ENCODE measurements around the gene TMCO4. TPM values are rescaled to one million over a fixed set of nuclear protein-coding genes. Genes with fewer than 3 reads are reported as not detected.

TMCO4 gene
- total and polyA plus RNA-seq, 2 of the 4 experiments (the other 2 are of a cell fraction) = 7.3 to 8.6 TPM

GRCh38 chr1:19658186-19658585, 141.5 kb downstream of the TMCO4 start:
- Histone ChIP-seq H3K27ac (ENCODE audit: insufficient read depth, low read length) (no peak overlapping the region), H3K23ac (ENCODE audit: low read depth, low read length) (no peak overlapping the region), H2AK5ac (ENCODE audit: low read depth, low read length) (no peak overlapping the region), H4K5ac (ENCODE audit: low read depth, low read length) (no peak overlapping the region), H2AFZ (replicated peaks; ENCODE audit: low read length, poor library complexity) (no peak overlapping the region), H2BK15ac (ENCODE audit: low read depth, low read length) (no peak overlapping the region), H2BK120ac (ENCODE audit: low read depth, low read length) (no peak overlapping the region), H2BK20ac (ENCODE audit: low read depth, low read length) (no peak overlapping the region), H3K4ac (ENCODE audit: low read depth, low read length) (no peak overlapping the region), H3K27me3 (ENCODE audit: control insufficient read depth, insufficient read depth, low read length) (peaks cover 6% of the 10 kb centered on the region), H3K36me3 (ENCODE audit: control insufficient read depth, insufficient read depth, low read length) (peaks cover 23% of the 10 kb centered on the region; the same call in 1 of the 2 replicates), H2BK5ac (ENCODE audit: low read depth, low read length, poor library complexity, severe bottlenecking) (no peak overlapping the region), H3K79me1 (ENCODE audit: low read depth in 1 of 2, low read length in 2 of 2) (peaks cover 0 to 16% of the 10 kb centered on the region in 2 experiments; a peak in 1 of 4 replicates), H4K20me1 (ENCODE audit: insufficient read depth, low read length) (peaks cover 30% of the 10 kb centered on the region), H3K9me1 (ENCODE audit: insufficient read depth, low read length) (peaks cover 6% of the 10 kb centered on the region), H4K8ac (ENCODE audit: low read depth in 2 of 2, low read length in 2 of 2) (no peak overlapping the region), H2AK9ac (replicated peaks; ENCODE audit: low read depth, low read length, poor library complexity) (no peak overlapping the region), H3K4me2 (ENCODE audit: low read depth, low read length) (no peak overlapping the region), H3K9ac (ENCODE audit: low read depth, low read length) (no peak overlapping the region), H3K4me1 (ENCODE audit: control insufficient read depth, insufficient read depth, low read length) (peaks cover 1% of the 10 kb centered on the region; the same call in 1 of the 2 replicates), H3K56ac (ENCODE audit: extremely low read depth, insufficient read depth, low read length) (no peak overlapping the region), H4K91ac (ENCODE audit: insufficient read depth, low read depth, low read length) (no peak overlapping the region), H3K18ac (ENCODE audit: low read depth, low read length) (no peak overlapping the region), H3K14ac (replicated peaks; ENCODE audit: low read depth, low read length) (no peak overlapping the region), H3K9me3 (ENCODE audit: control insufficient read depth, insufficient read depth, low read length) (no peaks in the 10 kb centered on the region), H3K4me3 (ENCODE audit: insufficient read depth, low read depth, low read length) (no peak overlapping the region)
- dilution Hi-C loops (cut with HindIII; ENCODE audit: low sequenced_read_pairs, unreplicated experiment) (no loop called here), intact Hi-C loops (cut with micrococcal nuclease) (no loop called here), in situ Hi-C loops (cut with MboI; ENCODE audit: low sequenced_read_pairs) (no loop called here)
- ChIA-PET CTCF (no interaction called here), POLR2A (ENCODE audit: unreplicated experiment) (no interaction called here)
- no TSS peak for BruUV-seq (replicated peaks)
- WGBS, 2 experiments (ENCODE audit: extremely low coverage in 2 of 2, insufficient read length in 1 of 2) = 100% methylated on average over 5 of the region's 13 CpGs; no CpG with 5 or more reads in 1 of the 2 experiments
- TF ChIP-seq SMC3 (IDR thresholded peaks at IDR 0.05; ENCODE audit: low read depth, low read length) (no peak), MAFK (IDR thresholded peaks at IDR 0.05; ENCODE audit: low read depth, low read length) (no peak), NFE2L2 (IDR thresholded peaks at IDR 0.05; ENCODE audit: low read depth, low read length) (no peak), MXI1 (IDR thresholded peaks at IDR 0.05; ENCODE audit: borderline replicate concordance, low read depth, low read length) (no peak), RCOR1 (IDR thresholded peaks at IDR 0.05; ENCODE audit: insufficient replicate concordance, low read length) (no peak), BHLHE40 (IDR thresholded peaks at IDR 0.05; ENCODE audit: low read depth, low read length) (no peak), MAZ (IDR thresholded peaks at IDR 0.05; ENCODE audit: borderline replicate concordance, low read depth, low read length) (no peak), RFX5 (IDR thresholded peaks at IDR 0.05; ENCODE audit: low read depth, low read length) (no peak), CHD1 (IDR thresholded peaks at IDR 0.05; ENCODE audit: low read depth, low read length) (no peak), FOS (IDR thresholded peaks at IDR 0.05; ENCODE audit: low read depth, low read length) (no peak), POLR2A (IDR thresholded peaks at IDR 0.05; ENCODE audit: low read depth, low read length) (no peak), CEBPB (IDR thresholded peaks at IDR 0.05; ENCODE audit: low read depth, low read length) (no peak)
- TF ChIP-seq, protein P1, sequence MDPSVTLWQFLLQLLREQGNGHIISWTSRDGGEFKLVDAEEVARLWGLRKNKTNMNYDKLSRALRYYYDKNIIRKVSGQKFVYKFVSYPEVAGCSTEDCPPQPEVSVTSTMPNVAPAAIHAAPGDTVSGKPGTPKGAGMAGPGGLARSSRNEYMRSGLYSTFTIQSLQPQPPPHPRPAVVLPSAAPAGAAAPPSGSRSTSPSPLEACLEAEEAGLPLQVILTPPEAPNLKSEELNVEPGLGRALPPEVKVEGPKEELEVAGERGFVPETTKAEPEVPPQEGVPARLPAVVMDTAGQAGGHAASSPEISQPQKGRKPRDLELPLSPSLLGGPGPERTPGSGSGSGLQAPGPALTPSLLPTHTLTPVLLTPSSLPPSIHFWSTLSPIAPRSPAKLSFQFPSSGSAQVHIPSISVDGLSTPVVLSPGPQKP (IDR thresholded peaks at IDR 0.05; ENCODE audit: borderline replicate concordance, low read depth, low read length) = no peak
- TF ChIP-seq, protein P2, sequence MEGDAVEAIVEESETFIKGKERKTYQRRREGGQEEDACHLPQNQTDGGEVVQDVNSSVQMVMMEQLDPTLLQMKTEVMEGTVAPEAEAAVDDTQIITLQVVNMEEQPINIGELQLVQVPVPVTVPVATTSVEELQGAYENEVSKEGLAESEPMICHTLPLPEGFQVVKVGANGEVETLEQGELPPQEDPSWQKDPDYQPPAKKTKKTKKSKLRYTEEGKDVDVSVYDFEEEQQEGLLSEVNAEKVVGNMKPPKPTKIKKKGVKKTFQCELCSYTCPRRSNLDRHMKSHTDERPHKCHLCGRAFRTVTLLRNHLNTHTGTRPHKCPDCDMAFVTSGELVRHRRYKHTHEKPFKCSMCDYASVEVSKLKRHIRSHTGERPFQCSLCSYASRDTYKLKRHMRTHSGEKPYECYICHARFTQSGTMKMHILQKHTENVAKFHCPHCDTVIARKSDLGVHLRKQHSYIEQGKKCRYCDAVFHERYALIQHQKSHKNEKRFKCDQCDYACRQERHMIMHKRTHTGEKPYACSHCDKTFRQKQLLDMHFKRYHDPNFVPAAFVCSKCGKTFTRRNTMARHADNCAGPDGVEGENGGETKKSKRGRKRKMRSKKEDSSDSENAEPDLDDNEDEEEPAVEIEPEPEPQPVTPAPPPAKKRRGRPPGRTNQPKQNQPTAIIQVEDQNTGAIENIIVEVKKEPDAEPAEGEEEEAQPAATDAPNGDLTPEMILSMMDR (conservative IDR thresholded peaks at IDR 0.05; ENCODE audit: low read depth, low read length) = no peak
- no peak for DNase-seq
- no peak for ATAC-seq (ENCODE audit: low read depth)
